HuH-7 (cell line): ENCODE results near the gene TRDMT1.

Experiments
- DNase-seq: peaks from one replicate; pipeline ENCODE4 v3.0.0; 2011; ENCODE audit warnings: low spot score

Gene TRDMT1, protein sequence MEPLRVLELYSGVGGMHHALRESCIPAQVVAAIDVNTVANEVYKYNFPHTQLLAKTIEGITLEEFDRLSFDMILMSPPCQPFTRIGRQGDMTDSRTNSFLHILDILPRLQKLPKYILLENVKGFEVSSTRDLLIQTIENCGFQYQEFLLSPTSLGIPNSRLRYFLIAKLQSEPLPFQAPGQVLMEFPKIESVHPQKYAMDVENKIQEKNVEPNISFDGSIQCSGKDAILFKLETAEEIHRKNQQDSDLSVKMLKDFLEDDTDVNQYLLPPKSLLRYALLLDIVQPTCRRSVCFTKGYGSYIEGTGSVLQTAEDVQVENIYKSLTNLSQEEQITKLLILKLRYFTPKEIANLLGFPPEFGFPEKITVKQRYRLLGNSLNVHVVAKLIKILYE

DNA sequence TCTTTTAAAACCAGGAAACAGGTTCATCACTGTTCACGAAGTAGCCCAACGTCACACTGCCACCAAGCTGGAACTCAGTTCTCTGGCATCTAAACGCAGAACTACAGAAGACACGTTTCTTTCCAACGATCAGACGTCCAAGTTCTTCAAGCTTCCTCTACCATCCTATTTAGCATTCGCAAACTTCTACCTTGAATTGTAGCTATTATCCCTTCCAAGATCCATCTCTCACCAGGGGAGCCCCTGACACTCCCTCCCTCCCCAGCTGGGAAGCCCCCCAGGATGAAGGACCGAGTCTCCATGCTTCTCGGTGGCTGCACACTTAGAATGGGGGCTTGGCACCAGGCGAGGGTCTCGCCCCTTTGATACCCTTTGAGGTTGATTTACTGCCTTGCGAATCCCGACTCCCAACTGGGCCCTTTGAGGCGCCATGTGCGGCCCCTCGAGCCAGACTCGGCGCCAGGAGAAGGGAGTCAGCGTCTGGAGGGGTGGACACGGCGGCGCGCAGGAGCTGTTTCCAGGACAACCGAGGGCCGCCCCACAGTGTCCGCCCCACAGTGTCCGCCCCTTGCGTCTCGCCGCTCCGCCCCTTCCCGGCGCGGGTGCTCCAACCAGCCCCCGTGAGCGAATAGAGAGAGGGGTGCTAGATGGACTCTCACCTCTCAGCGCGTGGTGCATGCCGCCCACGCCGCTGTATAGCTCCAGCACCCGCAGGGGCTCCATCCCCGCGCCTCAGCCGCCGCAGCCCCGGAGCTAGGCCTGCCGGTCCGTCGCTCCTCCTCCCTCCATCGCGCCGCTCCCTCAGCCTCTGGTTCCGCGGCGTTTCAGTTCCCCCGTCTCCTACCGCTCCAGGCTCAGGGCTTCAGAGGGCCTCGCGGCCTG is at the start of gene TRDMT1:
Gene TRDMT1 (minus strand): TSS at position 761 of the 882 bp plus-strand sequence. CDS start 38 bp downstream, at position 723.
- peak; percentile 77 for DNase-seq

DNA sequence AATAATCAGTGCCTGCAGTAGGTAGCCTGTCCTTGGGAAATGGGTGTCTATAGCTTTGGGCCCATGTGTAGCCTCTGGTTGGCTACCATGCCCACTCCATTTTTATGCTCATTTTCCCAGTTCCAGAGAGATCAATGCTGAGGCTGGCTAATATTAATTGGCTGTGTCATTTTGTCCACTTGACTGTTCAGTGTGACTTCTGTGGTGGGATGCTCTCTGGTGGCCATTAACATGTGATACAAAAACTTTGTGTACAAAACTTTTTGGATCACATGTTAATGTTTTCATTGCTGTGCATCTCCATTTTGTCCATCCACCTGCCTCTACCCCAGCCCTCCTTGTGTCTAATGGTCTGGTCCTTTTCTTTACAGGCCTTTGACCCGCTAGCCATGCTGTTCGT is 49.3 kb upstream of the TRDMT1 start:
- DNase-seq: no peak

DNA sequence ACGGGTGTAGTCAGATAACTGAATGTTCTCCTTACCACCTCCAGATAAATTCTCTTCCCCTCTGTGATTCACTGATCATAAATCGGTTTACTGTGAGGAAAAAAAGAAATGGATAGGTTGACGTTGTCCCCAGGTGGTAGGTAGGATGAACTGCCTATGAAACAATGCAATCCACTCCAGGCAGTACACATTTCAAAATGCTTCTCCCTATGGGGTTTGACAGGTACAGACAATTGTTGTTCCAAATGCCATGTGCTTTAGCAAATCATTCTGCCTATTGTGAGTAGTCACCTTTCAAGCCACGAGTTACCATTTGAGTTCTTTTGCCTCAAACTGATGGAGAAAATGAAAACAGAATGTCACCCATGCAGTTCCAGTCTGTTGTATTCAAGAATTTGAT is 48.3 kb upstream of the TRDMT1 start:
- DNase-seq: no peak

DNA sequence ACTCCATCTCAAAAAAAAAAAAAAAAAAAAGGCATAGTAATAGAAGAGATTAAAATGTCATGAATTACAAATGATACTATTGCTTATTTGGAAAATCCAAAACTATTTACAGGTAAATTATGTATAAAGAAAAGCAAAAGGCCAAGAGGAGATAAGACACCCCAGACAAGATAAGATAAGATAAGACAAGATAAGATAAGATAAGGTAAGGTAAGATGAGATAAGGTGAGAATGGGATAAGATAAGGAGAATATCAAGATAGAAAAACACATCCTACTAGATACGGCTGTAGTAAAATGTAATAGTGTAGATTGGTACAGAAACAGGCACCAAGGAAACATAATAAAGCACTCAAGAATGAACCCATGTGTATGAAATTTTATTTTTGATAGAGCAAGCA is 47.5 kb upstream of the TRDMT1 start:
- no peak for DNase-seq

DNA sequence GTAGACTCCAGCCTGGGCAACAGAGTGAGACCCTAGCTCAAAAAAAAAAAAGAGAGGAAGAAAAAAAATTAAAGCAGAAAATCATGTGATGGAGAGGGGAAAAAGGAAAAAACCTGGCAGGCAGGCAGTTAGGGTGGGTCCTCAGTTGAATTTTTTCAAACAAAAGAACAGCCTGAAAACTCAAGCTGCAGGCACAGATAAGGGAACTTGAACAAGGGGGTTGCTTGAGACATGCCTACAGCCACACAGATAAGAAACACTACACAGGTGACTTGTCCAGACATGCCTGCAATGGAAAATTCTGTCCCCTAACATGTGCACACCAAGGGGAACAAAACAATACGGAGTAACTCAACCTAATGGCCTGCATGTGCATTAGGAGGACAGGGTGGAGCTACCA is 45.7 kb upstream of the TRDMT1 start:
- no peak for DNase-seq

DNA sequence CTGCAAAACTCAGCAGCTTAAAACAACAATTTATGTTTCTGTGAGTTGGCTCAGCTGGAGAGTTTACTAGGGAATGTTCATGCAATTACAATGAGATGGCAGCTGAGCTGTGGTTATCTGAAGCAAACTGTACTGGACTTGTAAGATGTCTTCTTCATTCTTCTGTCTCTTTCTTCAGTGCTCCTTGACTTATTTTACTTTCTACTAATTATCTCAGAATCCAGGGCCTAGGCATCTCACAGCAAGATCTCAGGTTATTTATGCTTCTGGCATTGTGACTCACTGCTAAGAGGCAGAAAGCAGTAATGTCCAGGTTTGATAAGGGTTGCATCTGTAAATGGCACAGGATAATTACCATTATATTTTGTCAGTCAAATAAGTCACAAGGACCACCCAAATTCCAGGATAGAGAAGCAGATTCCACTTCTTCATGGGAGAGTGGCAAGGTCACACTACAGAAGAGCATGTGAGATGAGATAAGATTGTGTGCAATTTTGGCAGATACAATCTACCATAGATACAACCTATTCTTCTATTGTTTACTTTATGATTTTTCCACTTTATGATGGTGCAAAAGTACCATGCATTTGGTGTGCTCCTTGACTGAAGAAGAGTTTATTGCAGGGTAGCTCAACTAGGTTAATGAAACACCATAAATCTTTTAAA is 43.4 kb upstream of the TRDMT1 start:
- DNase-seq: no peak

DNA sequence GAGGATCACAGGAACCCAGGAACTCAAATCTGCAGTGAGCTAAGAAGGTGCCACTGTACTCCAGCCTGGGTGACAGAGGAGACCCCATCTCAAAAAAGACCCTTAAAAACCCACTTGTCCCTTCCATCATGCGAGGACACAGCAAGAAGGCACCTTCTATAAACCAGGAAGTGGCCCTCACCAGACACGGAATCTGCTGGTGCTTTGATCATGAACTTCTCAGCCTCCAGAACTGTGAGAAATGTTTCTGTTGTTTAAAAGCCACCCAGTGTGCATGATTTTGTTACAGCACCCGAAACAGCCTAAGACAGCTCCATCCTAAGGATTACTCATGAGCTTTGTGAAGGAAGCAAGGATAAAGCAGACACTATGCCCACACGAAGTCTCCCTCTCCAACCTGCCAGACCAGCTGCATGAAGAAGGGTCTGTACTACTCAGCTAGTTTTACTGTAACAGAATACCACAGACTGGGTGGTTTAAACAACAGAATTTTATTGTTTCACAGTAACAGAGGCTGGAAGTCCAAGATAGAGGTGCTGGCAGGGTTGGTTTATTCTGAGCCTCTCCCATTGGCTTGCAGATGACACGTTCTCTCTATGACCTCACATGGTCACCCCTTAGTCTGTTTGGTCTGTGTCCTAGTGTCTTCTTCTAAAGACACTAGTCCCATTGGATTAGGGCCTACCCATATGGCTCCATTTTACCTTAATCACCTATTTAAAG is 40.3 kb upstream of the TRDMT1 start:
- no peak for DNase-seq

DNA sequence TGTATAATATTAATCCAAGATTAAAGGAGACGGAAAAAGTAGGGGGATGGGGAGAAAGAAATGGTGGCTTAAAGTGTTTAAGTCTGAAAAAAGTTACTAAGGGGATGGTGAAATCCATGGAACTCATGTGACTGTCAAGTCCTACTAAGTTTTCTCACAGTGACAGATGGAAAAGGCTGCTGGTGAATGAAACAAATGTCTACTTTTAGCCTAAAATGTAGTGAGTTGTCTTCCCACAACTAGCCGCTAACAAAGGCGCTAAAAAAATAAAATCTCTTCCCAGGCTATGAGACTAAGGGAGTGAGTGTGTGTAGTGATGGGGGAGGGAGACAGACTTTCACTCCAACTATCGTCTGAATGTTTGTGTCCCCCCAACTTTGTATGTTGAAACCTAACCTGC is 39.1 kb upstream of the TRDMT1 start:
- DNase-seq: no peak

DNA sequence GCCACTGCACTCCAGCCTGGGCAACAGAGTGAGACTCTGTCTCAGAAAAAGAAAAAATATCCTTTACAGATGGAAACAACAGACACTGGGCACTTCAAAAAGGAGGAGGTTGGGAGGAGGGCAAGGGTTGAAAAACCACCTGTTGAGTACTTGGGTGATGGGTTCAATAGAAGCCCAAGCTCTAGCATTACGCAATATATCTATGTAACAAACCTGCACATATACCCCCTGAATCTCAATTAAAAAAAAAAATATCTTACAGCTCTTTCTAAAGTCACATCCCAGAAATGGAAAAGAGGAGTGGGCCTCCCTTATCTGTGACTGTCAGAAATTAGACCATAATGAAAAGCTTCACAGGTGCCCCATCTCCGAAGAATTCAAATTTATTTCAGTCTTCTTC is 38.6 kb upstream of the TRDMT1 start:
- no peak for DNase-seq

DNA sequence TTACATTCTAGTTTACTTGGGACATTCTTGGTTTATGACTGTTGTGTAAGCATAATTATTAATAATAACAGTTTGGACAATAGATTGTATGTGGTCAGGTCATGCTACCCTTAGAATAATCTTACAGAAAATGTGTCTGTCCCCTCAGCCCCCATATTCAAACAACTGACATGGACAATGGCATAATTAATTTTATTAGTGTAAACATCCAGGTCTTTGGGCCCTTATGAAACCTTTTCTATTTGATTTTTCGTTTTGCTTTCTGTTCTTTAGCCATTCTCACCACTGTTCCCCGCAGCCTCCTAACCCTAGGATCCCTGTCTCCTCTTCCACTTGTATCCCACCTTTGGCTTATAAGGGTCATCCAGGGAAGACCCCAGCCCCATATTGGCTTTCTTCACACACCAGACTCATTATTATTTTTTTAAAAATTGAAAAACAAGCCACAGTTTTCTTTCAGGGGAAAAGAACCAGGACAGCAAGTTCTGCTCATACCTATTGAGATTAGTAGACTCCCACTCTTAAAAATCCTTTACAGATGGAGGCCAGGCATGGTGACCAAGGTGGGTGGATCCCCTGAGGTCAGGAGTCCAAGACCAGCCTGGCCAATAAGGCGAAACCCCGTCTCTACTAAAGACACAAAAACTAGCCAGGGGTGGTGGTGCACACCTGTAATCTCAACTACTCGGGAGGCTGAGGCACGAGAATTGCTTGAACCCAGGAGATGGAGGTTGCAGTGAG is 38.0 kb upstream of the TRDMT1 start:
- DNase-seq: no peak

DNA sequence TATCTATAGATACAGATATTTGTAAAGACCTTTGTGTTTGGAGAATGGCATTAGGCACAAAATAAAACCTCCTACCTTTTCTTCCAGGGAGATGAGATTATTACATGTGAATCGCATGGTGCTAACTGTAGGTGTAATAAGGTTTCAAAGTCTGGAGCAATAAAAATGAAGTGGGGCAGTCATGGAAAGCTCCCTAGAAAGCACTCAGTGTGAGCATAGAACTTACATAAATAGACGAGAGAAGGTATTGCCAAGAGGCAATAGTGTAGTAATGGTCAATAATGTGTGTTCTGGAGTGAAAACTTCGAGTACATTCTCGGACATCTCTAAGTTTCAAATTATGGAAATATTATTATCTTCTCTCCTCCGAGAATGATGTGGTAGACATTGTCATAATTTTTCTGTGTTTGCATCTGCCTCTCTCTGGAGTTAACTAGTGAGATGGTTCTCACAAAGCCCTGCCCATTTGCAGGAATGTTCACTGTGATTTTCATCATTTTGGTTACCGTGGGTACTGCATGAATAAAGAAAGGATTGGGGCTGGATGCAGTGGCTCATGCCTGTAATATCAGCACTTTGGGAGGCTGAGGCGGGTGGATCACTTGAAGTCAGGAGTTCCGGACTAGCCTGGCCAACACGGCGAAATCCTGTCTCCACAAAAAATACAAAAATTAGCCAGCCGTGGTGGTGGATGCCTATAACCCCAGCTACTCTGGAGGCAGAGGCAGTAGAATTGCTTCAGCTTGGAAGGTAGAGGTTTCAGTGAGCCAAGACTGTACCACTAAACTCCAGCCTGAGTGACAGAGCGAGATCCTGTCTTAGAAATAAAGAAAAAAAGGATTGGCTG is 37.2 kb upstream of the TRDMT1 start:
- no peak for DNase-seq

DNA sequence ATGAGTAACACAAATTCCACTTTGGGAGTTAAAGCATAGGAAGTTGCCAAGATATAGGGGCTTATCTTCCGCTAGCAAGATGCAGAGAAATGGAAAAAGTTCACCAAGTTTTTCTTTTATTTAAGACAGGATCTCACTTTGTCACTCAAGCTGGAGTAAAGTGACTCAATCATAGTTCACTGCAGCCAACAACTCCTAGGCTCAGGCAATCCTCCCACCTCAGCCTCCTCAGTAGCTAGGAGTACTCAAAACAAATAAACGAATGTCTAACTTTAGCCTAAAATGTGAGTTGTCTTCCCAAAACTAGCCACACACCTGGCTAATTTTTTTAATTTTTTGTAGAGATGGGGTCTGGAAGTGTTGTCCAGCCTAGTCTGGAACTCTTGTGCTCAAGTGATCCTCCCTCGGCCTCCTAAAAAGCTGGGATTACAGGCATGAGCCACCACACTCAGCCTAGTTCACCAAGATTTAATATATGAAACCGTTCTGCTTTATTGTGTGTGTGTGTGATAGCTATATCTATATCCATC is 36.5 kb upstream of the TRDMT1 start:
- DNase-seq: no peak

DNA sequence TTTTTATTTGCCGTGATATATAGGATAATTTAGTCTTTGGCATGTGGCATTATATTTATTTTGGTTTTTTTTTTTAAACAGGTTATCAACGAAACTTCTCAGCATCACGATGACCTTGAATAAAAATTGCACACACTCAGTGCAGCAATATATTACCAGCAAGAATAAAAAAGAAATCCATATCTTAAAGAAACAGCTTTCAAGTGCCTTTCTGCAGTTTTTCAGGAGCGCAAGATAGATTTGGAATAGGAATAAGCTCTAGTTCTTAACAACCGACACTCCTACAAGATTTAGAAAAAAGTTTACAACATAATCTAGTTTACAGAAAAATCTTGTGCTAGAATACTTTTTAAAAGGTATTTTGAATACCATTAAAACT is 35.7 kb upstream of the TRDMT1 start:
- DNase-seq: no peak

DNA sequence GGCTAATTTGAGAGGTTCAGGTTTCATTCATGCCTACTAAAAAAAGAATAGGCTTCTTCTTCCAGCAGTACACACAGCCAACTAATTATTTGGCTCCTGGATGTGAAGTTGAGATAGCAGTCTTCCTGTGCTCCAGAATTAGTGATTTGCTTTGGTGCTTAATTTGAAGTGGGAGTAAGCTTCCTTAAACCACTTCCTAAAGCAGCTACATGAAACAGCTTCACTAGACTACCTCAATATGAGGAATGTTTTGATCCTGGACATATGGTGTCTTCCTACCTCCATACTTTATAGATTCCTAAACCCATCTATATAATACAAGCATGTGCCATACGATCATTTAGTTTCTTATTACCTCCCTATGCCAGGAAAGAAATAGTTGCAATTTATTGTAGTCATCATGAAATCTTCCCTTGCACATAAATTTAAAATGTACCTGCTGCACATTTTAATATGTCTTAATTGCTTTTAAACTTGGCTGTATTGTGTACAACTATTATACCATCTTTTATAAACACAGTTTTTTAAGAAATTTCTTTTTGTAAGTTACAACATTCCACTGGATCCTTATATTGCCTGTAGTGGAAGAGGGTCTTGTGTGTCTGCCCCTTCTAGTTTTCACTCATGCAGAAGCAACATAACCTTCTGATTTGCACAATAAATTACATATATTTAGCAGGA is 35.1 kb upstream of the TRDMT1 start:
- no peak for DNase-seq

DNA sequence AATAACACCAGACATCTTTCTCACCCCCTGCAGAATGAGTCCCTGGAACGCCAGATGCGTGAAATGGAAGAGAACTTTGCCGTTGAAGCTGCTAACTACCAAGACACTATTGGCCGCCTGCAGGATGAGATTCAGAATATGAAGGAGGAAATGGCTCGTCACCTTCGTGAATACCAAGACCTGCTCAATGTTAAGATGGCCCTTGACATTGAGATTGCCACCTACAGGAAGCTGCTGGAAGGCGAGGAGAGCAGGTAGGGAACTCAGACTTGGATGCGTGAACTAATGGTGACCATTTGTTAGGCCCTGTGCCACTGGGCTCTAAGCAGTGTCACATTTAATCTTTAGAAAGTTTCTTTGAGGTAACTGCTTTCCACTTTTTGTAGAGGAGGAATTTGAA is 33.7 kb upstream of the TRDMT1 start:
- no peak for DNase-seq

DNA sequence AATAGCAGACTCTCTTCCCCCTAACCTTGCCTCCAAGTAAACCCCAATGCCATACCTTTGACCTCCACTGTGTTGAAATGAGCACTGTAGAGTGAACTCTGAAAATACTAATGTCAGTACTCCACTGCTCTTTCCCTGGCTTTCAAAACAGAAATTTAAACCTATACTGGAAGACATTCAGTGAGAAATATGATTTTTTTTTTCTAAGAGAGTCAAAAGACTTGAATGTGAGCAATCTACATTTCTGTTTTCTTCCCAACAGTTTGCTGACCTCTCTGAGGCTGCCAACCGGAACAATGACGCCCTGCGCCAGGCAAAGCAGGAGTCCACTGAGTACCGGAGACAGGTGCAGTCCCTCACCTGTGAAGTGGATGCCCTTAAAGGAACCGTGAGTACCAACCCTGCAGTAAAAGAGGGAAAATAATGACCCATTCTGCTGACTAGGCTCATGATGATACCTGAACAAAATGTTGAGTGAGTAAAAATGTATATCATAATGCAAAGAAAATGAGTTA is 33.0 kb upstream of the TRDMT1 start:
- DNase-seq: no peak

DNA sequence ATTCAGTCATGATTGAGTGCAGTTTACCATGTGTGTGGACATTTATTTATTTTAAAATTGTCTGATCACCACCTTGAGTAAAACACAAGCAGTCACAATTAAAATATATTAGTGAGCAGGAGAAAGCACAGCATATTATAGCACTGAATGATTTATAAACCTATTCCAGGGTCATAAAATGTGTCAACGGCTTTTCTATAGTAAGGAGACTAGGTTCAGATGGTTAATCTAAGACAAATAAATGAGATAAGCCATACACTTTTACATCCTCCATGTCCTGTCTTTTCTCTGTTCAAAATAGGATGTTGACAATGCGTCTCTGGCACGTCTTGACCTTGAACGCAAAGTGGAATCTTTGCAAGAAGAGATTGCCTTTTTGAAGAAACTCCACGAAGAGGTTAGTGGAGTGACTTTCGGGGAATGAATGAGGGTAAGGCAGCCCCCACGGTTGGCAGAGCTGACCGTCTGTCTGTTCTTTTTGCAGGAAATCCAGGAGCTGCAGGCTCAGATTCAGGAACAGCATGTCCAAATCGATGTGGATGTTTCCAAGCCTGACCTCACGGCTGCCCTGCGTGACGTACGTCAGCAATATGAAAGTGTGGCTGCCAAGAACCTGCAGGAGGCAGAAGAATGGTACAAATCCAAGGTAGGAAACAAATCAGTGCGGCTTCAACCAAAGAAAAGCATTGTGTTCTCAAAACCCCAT is 32.0 kb upstream of the TRDMT1 start:
- DNase-seq: no peak

DNA sequence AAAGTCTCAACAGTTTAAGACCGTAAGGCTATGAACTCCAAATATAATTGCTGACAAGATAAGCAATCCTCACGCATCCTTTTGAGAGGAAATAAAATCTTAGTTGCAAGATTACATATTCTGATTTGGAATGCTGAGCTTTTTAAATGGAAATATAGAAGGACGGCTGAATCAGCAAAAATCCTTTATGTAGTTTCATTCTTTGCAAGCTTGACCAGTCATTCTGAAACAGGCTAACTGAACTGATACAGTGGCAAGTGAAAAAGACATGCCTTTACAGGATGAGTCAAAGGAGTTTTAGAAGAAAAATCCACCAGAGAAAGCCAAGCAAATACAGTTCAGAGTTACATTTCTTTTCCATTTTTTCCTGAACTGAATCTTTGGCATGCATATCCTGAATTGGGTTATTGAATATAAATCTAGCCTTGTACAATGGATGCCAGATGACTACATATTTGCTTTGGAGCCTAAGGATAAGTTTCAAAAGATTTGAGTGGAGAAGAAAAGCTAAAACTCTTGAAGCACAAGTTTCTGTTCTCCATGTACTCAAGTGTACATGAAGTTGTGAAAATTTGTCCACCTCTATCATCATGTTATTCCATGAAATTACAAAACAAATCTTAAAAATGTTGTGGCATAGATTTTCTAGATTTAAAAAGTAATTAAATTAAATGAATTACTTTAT is 30.9 kb upstream of the TRDMT1 start:
- DNase-seq: no peak
